Panc1 (cell line): Measurements from ENCODE around the gene GNG4. TPM values are rescaled to one million over a fixed set of nuclear protein-coding genes. Genes with fewer than 3 reads are reported as not detected.

Experiments
- ATAC-seq: fragments of 200-7000 bp; cut with Tn5 transposase; 2 replicates; pipeline ENCODE4 v1.9.1; 2020; ENCODE audit warnings: mild to moderate bottlenecking, moderate library complexity
- BruUV-seq: library from RNA; stranded (reverse); fragments of 400-500 nt; replicated peaks from 2 replicates; lab custom pipeline; 2021; lab: Mats Ljungman, UMichigan
- CTCF ChIA-PET: fragments of 300-600 bp; sonication (Branson Sonifier 250); formaldehyde crosslinking; loops from one replicate; lab custom pipeline; 2022; ENCODE audit warnings: antibody characterized with exemption; lab: Charles Lee
- POLR2A ChIA-PET: fragments of 300-600 bp; sonication (Branson Sonifier 250); formaldehyde crosslinking; loops from one replicate; lab custom pipeline; 2022; ENCODE audit warnings: antibody characterized with exemption; lab: Charles Lee
- DNase-seq: peaks from one replicate; pipeline ENCODE4 v3.0.0-alpha.2; 2010; ENCODE audit warnings: low read depth, low spot score
- H3K27ac ChIP-seq: 2 replicates; pipeline ENCODE4 v1.5.1; 2011; ENCODE audit warnings: mild to moderate bottlenecking, low read length, inconsistent platforms
- H3K27me3 ChIP-seq: fragments of 200-500 bp; sonication (Bioruptor generic); 2 replicates; pipeline ENCODE4 v1.6.0; 2014; ENCODE audit warnings: low read length, inconsistent platforms; ENCODE audit not compliant: control insufficient read depth, insufficient read depth
- H3K36me3 ChIP-seq: fragments of 200-500 bp; sonication (Bioruptor generic); 2 replicates; pipeline ENCODE4 v1.5.1; 2014; ENCODE audit warnings: inconsistent platforms, mild to moderate bottlenecking, low read length, moderate library complexity; ENCODE audit not compliant: control insufficient read depth, insufficient read depth
- H3K4me1 ChIP-seq: 2 replicates; pipeline ENCODE4 v1.5.1; 2011; ENCODE audit warnings: inconsistent platforms, mild to moderate bottlenecking, low read length, moderate library complexity; ENCODE audit not compliant: control insufficient read depth, insufficient read depth
- H3K4me3 ChIP-seq, 2 experiments: 2 replicates each; pipeline ENCODE4 v1.5.1; 2011 to 2012; ENCODE audit warnings: low read depth in 2 of 2, low read length in 2 of 2, mild to moderate bottlenecking in 2 of 2, inconsistent platforms in 1 of 2, moderate library complexity in 1 of 2
- H3K9me3 ChIP-seq: fragments of 200-500 bp; sonication (Bioruptor generic); 2 replicates; pipeline ENCODE4 v1.5.1; 2014; ENCODE audit warnings: low read depth, mild to moderate bottlenecking, inconsistent platforms, low read length, moderate library complexity; ENCODE audit not compliant: control insufficient read depth, insufficient read depth
- POLR2AphosphoS5 ChIP-seq: IDR thresholded peaks from 2 replicates; pipeline ENCODE4 v1.6.1; 2012; ENCODE audit warnings: mild to moderate bottlenecking, low read depth, low read length, moderate library complexity
- SIN3A ChIP-seq: IDR thresholded peaks from 2 replicates; pipeline ENCODE4 v1.6.1; 2012; ENCODE audit warnings: low read depth, mild to moderate bottlenecking, low read length, moderate library complexity, borderline replicate concordance; ENCODE audit not compliant: insufficient read depth
- TCF7L2 ChIP-seq: IDR thresholded peaks from 2 replicates; pipeline ENCODE4 v1.6.1; 2011; ENCODE audit warnings: mild to moderate bottlenecking, low read depth, low read length, inconsistent platforms
- in situ Hi-C: cut with HindIII; loops from 2 replicates; pipeline ENCODE4 v1.10.0; 2016; ENCODE audit warnings: low sequenced_read_pairs, low pct_unique_long_range_greater_than_20kb
- intact Hi-C: fragments of 100-400 bp; cut with micrococcal nuclease; formaldehyde crosslinking; loops from one replicate; pipeline ENCODE4 v1.10.0; 2022; ENCODE audit not compliant: unreplicated experiment
- total RNA-seq: library from RNA; stranded (reverse); gene quantifications from one replicate; pipeline ENCODE4 v1.2.1, GENCODE V29; 2021; ENCODE audit not compliant: unreplicated experiment
- TF ChIP-seq, protein P1 (sequence below): fragments of 450-650 bp; IDR thresholded peaks from 2 replicates; pipeline ENCODE4 v1.5.1; 2017; ENCODE audit warnings: mild to moderate bottlenecking
- TF ChIP-seq, protein P2 (sequence below), 2 experiments: IDR thresholded peaks; 2 replicates each; pipeline ENCODE4 v1.6.1; 2011 to 2012; ENCODE audit warnings: low read depth in 2 of 2, control low read depth in 1 of 2, low read length in 1 of 2, mild to moderate bottlenecking in 1 of 2, moderate library complexity in 1 of 2; ENCODE audit not compliant: insufficient read depth in 1 of 2

GNG4 gene
- total RNA-seq, 1 experiment from 2014 or later: 1.1 TPM

DNA sequence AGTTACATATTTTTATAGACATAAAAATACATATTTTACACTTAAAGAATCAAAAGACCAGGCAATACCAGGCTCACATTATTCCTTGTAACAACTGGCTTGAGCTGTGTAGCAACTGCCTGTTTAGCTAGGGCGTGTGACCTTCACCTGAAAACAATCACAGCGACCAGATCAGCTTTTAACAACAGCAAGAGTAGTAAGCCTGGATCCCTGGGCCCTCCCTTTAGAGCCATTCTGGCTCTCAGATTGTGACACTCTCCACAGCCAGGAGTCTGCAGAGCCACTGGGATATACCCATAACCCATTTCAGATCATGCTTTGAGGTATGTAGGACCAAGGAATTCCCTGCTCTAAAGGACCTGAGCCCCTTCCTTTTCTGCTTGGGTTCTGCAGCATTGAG lies 29.4 kb upstream of the GNG4 start:
- Histone ChIP-seq H3K4me3 (no peak overlapping the region), H3K9me3 (peaks cover 11% of the 10 kb centered on the region; the same call in 1 of the 2 replicates), H3K4me1 (no peaks in the 10 kb centered on the region), H3K27me3 (no peaks in the 10 kb centered on the region), H3K27ac (no peak overlapping the region), H3K36me3 (peaks cover 6% of the 10 kb centered on the region)
- intact Hi-C loops (no loop called here), in situ Hi-C loops (no loop called here)
- TF ChIP-seq POLR2AphosphoS5 (no peak), SIN3A (no peak), TCF7L2 (no peak)
- TF ChIP-seq, protein P1, sequence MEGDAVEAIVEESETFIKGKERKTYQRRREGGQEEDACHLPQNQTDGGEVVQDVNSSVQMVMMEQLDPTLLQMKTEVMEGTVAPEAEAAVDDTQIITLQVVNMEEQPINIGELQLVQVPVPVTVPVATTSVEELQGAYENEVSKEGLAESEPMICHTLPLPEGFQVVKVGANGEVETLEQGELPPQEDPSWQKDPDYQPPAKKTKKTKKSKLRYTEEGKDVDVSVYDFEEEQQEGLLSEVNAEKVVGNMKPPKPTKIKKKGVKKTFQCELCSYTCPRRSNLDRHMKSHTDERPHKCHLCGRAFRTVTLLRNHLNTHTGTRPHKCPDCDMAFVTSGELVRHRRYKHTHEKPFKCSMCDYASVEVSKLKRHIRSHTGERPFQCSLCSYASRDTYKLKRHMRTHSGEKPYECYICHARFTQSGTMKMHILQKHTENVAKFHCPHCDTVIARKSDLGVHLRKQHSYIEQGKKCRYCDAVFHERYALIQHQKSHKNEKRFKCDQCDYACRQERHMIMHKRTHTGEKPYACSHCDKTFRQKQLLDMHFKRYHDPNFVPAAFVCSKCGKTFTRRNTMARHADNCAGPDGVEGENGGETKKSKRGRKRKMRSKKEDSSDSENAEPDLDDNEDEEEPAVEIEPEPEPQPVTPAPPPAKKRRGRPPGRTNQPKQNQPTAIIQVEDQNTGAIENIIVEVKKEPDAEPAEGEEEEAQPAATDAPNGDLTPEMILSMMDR: no peak
- TF ChIP-seq, protein P2, sequence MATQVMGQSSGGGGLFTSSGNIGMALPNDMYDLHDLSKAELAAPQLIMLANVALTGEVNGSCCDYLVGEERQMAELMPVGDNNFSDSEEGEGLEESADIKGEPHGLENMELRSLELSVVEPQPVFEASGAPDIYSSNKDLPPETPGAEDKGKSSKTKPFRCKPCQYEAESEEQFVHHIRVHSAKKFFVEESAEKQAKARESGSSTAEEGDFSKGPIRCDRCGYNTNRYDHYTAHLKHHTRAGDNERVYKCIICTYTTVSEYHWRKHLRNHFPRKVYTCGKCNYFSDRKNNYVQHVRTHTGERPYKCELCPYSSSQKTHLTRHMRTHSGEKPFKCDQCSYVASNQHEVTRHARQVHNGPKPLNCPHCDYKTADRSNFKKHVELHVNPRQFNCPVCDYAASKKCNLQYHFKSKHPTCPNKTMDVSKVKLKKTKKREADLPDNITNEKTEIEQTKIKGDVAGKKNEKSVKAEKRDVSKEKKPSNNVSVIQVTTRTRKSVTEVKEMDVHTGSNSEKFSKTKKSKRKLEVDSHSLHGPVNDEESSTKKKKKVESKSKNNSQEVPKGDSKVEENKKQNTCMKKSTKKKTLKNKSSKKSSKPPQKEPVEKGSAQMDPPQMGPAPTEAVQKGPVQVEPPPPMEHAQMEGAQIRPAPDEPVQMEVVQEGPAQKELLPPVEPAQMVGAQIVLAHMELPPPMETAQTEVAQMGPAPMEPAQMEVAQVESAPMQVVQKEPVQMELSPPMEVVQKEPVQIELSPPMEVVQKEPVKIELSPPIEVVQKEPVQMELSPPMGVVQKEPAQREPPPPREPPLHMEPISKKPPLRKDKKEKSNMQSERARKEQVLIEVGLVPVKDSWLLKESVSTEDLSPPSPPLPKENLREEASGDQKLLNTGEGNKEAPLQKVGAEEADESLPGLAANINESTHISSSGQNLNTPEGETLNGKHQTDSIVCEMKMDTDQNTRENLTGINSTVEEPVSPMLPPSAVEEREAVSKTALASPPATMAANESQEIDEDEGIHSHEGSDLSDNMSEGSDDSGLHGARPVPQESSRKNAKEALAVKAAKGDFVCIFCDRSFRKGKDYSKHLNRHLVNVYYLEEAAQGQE (IDR thresholded peaks at IDR 0.05; ENCODE audit: insufficient read depth in 1 of 2, low read depth in 2 of 2, low read length in 1 of 2): no peak
- CTCF ChIA-PET: no interaction called here
- ATAC-seq (no peak), DNase-seq (no peak)
- no TSS peak for BruUV-seq
- POLR2A ChIA-PET: no interaction called here

DNA sequence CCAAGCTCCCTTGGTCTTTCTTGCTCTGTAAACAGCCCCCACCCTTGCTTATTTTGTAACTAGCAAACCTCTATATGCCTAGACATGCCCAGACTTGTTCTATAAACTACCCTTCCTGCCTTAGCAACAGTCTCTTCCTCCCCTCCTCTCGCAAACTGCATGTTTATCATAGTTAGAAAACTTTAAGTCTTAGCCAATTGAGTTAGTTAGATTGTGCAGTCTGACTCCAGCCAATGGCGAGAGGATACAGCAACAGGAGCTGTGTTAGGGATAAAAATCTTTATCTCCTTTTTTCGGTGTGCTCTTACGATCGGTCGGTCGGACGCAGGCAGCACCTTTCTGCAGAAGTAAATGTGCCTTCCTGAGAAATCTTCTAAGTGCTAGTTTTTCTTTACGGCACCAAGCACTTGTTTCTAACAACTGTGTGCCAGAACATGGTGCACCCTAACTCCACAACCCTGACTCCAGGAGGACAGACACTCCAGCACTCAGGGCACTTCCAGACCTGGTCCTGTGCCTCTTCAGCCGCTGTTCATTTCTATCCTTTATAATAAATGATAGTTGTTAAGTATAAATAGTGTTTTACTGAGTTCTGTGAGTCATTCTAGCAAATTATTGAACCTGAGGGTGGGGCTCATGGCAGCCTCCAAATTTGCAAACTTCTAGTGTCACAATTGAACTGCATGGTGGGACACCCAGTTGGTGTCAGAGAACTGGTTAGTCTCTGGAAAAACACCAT lies 25.7 kb upstream of the GNG4 start:
- Histone ChIP-seq H3K4me3 (no peak overlapping the region), H3K27me3 (no peaks in the 10 kb centered on the region), H3K36me3 (peaks cover 6% of the 10 kb centered on the region), H3K27ac (no peak overlapping the region), H3K4me1 (no peaks in the 10 kb centered on the region), H3K9me3 (peaks cover 16% of the 10 kb centered on the region; the same call in 1 of the 2 replicates)
- TF ChIP-seq, protein P1: no peak
- TF ChIP-seq TCF7L2 (no peak), POLR2AphosphoS5 (no peak), SIN3A (no peak)
- TF ChIP-seq, protein P2 (IDR thresholded peaks at IDR 0.05; ENCODE audit: insufficient read depth in 1 of 2, low read depth in 2 of 2, low read length in 1 of 2): no peak
- POLR2A ChIA-PET: no interaction called here
- intact Hi-C loops: no loop called here
- ATAC-seq (no peak), DNase-seq (no peak)
- in situ Hi-C loops: no loop called here
- CTCF ChIA-PET: no interaction called here
- no TSS peak for BruUV-seq
